ENCODE results near the gene JMJD1C.

JMJD1C gene

GRCh38 chr10:63213489-63213888 is 252.3 kb downstream of the JMJD1C start:
- no peak for TF ChIP-seq CTCF (IDR thresholded peaks at IDR 0.05)
- peaks cover 6% of the 10 kb centered on the region for H3K79me2 ChIP-seq
- no peaks in the 10 kb centered on the region for H3K9me3 ChIP-seq (ENCODE audit: control insufficient read depth, low read length)
- H3K36me3 ChIP-seq (ENCODE audit: control insufficient read depth, insufficient read depth, low read length): no peaks in the 10 kb centered on the region
- no peak overlapping the region for H3K9ac ChIP-seq
- no peak overlapping the region for H2AFZ ChIP-seq
- H3K27ac ChIP-seq: no peak overlapping the region
- H3K27me3 ChIP-seq (ENCODE audit: control insufficient read depth, insufficient read depth, low read length): no peaks in the 10 kb centered on the region
- peaks cover 2% of the 10 kb centered on the region for H3K4me1 ChIP-seq
- no peak overlapping the region for H3K4me2 ChIP-seq (ENCODE audit: low read length)
- no peak overlapping the region for H3K4me3 ChIP-seq (ENCODE audit: low read depth, low read length)

- Histone ChIP-seq H3K9me3 (ENCODE audit: control insufficient read depth, low read length) (no peaks in the 10 kb centered on the region), H3K4me3 (ENCODE audit: low read depth, low read length) (no peak overlapping the region), H3K4me2 (ENCODE audit: low read length) (no peak overlapping the region), H3K36me3 (ENCODE audit: control insufficient read depth, insufficient read depth, low read length) (no peaks in the 10 kb centered on the region), H3K27ac (no peak overlapping the region), H3K4me1 (peaks cover 11% of the 10 kb centered on the region), H3K27me3 (ENCODE audit: control insufficient read depth, insufficient read depth, low read length) (no peaks in the 10 kb centered on the region), H3K79me2 (peaks cover 11% of the 10 kb centered on the region), H2AFZ (no peak overlapping the region), H3K9ac (no peak overlapping the region)
- no peak for TF ChIP-seq CTCF (IDR thresholded peaks at IDR 0.05)
Observed at GRCh38 chr10:63210611-63211196, 255.1 kb downstream of the JMJD1C start.

GRCh38 chr10:63209705-63210104 is 256.1 kb downstream of the JMJD1C start:
- Histone ChIP-seq H3K4me1 (peaks cover 11% of the 10 kb centered on the region), H3K9ac (no peak overlapping the region), H3K4me3 (ENCODE audit: low read depth, low read length) (no peak overlapping the region), H3K79me2 (peaks cover 12% of the 10 kb centered on the region), H3K27ac (no peak overlapping the region), H3K9me3 (ENCODE audit: control insufficient read depth, low read length) (no peaks in the 10 kb centered on the region), H3K4me2 (ENCODE audit: low read length) (no peak overlapping the region), H3K36me3 (ENCODE audit: control insufficient read depth, insufficient read depth, low read length) (no peaks in the 10 kb centered on the region), H3K27me3 (ENCODE audit: control insufficient read depth, insufficient read depth, low read length) (no peaks in the 10 kb centered on the region), H2AFZ (no peak overlapping the region)
- TF ChIP-seq CTCF (IDR thresholded peaks at IDR 0.05): no peak

GRCh38 chr10:63208986-63209385 is 256.8 kb downstream of the JMJD1C start:
- no peaks in the 10 kb centered on the region for H3K36me3 ChIP-seq (ENCODE audit: control insufficient read depth, insufficient read depth, low read length)
- H3K9ac ChIP-seq: no peak overlapping the region
- no peak overlapping the region for H2AFZ ChIP-seq
- H3K4me2 ChIP-seq (ENCODE audit: low read length): no peak overlapping the region
- H3K27ac ChIP-seq: no peak overlapping the region
- no peak for TF ChIP-seq CTCF (IDR thresholded peaks at IDR 0.05)
- H3K27me3 ChIP-seq (ENCODE audit: control insufficient read depth, insufficient read depth, low read length): no peaks in the 10 kb centered on the region
- H3K4me1 ChIP-seq: peaks cover 11% of the 10 kb centered on the region
- peaks cover 12% of the 10 kb centered on the region for H3K79me2 ChIP-seq
- H3K9me3 ChIP-seq (ENCODE audit: control insufficient read depth, low read length): no peaks in the 10 kb centered on the region
- no peak overlapping the region for H3K4me3 ChIP-seq (ENCODE audit: low read depth, low read length)
